MM.1S (cell line): ENCODE data around the gene ODC1.

Experiments
- DNase-seq: peaks from one replicate; pipeline ENCODE4 v3.0.0-alpha.2; 2015
- H2AFZ ChIP-seq: fragments of 300-600 bp; sonication (generic); 2 replicates; pipeline ENCODE4 v1.6.0; 2016; ENCODE audit warnings: antibody characterized with exemption, low read length
- H3F3A ChIP-seq: fragments of 300-600 bp; sonication (generic); 2 replicates; pipeline ENCODE4 v1.6.1; 2016; ENCODE audit warnings: mild to moderate bottlenecking, antibody characterized with exemption, low read length, moderate library complexity, mixed read lengths; ENCODE audit not compliant: insufficient read depth
- H3K27ac ChIP-seq: fragments of 300-600 bp; sonication (generic); 2 replicates; pipeline ENCODE4 v1.5.1; 2016; ENCODE audit warnings: mild to moderate bottlenecking, low read length
- H3K27me3 ChIP-seq: fragments of 300-600 bp; sonication (generic); replicated peaks from 2 replicates; pipeline ENCODE4 v1.6.0; 2016; ENCODE audit warnings: low read length; ENCODE audit not compliant: insufficient read depth
- H3K36me3 ChIP-seq: fragments of 300-600 bp; sonication (generic); replicated peaks from 2 replicates; pipeline ENCODE4 v1.6.1; 2016; ENCODE audit warnings: mild to moderate bottlenecking, low read length, mixed read lengths; ENCODE audit not compliant: insufficient read depth
- H3K4me1 ChIP-seq: fragments of 300-600 bp; sonication (generic); 2 replicates; pipeline ENCODE4 v1.6.1; 2016; ENCODE audit warnings: low read length, mixed read lengths
- H3K4me2 ChIP-seq: fragments of 300-600 bp; sonication (generic); 2 replicates; pipeline ENCODE4 v1.6.0; 2016; ENCODE audit warnings: low read depth, low read length
- H3K4me3 ChIP-seq: fragments of 300-600 bp; sonication (generic); 2 replicates; pipeline ENCODE4 v1.5.1; 2016; ENCODE audit warnings: low read length, mixed read lengths
- H3K79me2 ChIP-seq: fragments of 300-600 bp; sonication (generic); 2 replicates; pipeline ENCODE4 v1.6.1; 2016; ENCODE audit warnings: mixed run types, low read length, mixed read lengths
- H3K9ac ChIP-seq: fragments of 300-600 bp; sonication (generic); 2 replicates; pipeline ENCODE4 v1.6.1; 2016; ENCODE audit warnings: low read length, mixed read lengths
- H3K9me2 ChIP-seq: fragments of 300-600 bp; sonication (generic); replicated peaks from 2 replicates; pipeline ENCODE4 v1.6.1; 2016; ENCODE audit warnings: mild to moderate bottlenecking, low read length, mixed read lengths; ENCODE audit not compliant: insufficient read depth
- H3K9me3 ChIP-seq: fragments of 300-600 bp; sonication (generic); replicated peaks from 2 replicates; pipeline ENCODE4 v1.6.1; 2016; ENCODE audit warnings: mild to moderate bottlenecking, low read length, mixed read lengths; ENCODE audit not compliant: insufficient read depth
- H4K20me1 ChIP-seq: fragments of 300-600 bp; sonication (generic); 2 replicates; pipeline ENCODE4 v1.6.1; 2016; ENCODE audit warnings: mild to moderate bottlenecking, low read length, moderate library complexity, mixed read lengths; ENCODE audit not compliant: insufficient read depth
- CTCF ChIP-seq: fragments of 300-600 bp; sonication (generic); IDR thresholded peaks from 2 replicates; pipeline ENCODE4 v1.5.1; 2016; ENCODE audit warnings: antibody characterized with exemption, low read length, mixed read lengths
- EZH2 ChIP-seq: fragments of 300-600 bp; sonication (generic); optimal IDR thresholded peaks from 2 replicates; pipeline ENCODE3; 2017; ENCODE audit warnings: low read depth, mild to moderate bottlenecking, antibody characterized with exemption, low read length, mixed read lengths
- EZH2phosphoT487 ChIP-seq: fragments of 300-600 bp; sonication (generic); IDR thresholded peaks from 2 replicates; pipeline ENCODE4 v1.6.1; 2018; ENCODE audit warnings: antibody characterized with exemption, low read length

ODC1 gene

GRCh38 chr2:10454505-10454904 lies 6.4 kb upstream of the ODC1 start:
- Histone ChIP-seq H3K4me1 (no peaks in the 10 kb centered on the region), H3K36me3 (no peaks in the 10 kb centered on the region), H4K20me1 (no peaks in the 10 kb centered on the region), H3K9me2 (no peaks in the 10 kb centered on the region), H3K9me3 (no peaks in the 10 kb centered on the region), H3F3A (no peaks in the 10 kb centered on the region), H3K4me3 (no peak overlapping the region), H2AFZ (no peak overlapping the region), H3K27ac (no peak overlapping the region), H3K79me2 (no peaks in the 10 kb centered on the region), H3K27me3 (no peaks in the 10 kb centered on the region), H3K4me2 (no peak overlapping the region), H3K9ac (no peak overlapping the region)
- DNase-seq: no peak
- TF ChIP-seq CTCF (no peak), EZH2phosphoT487 (no peak), EZH2 (no peak)

DNA sequence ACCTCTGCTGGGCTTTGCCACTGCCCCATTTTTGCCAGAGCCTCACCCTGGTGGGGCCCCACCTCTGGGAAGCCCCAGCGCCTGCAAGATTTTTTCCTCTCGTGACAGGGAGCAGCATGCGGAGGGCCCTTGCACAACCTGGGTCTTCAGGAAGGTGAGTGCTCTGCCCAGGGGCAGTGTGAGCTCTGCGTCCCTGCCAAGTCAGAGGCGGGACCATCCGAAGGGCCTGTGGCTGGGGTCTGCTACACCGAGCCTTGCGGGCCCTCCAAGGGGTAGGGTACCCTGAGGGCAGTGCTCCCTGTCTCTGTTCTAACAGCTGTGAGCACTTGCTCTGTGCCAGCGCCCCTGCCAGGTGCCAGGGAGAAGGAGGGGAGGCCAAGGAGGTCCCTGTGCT lies 5.8 kb upstream of the ODC1 start:
- Histone ChIP-seq H3K9ac (no peak overlapping the region), H4K20me1 (no peaks in the 10 kb centered on the region), H3K9me3 (no peaks in the 10 kb centered on the region), H3K4me2 (no peak overlapping the region), H3K9me2 (no peaks in the 10 kb centered on the region), H3F3A (0 out of 2 replicates have a peak, but pooled peaks cover under 1% of the 10 kb centered on the region), H2AFZ (no peak overlapping the region), H3K27ac (no peak overlapping the region), H3K27me3 (no peaks in the 10 kb centered on the region), H3K4me1 (peaks cover 3% of the 10 kb centered on the region), H3K36me3 (no peaks in the 10 kb centered on the region), H3K4me3 (no peak overlapping the region), H3K79me2 (no peaks in the 10 kb centered on the region)
- DNase-seq: no peak
- TF ChIP-seq CTCF: no peak
- no peak for TF ChIP-seq EZH2
- no peak for TF ChIP-seq EZH2phosphoT487

DNA sequence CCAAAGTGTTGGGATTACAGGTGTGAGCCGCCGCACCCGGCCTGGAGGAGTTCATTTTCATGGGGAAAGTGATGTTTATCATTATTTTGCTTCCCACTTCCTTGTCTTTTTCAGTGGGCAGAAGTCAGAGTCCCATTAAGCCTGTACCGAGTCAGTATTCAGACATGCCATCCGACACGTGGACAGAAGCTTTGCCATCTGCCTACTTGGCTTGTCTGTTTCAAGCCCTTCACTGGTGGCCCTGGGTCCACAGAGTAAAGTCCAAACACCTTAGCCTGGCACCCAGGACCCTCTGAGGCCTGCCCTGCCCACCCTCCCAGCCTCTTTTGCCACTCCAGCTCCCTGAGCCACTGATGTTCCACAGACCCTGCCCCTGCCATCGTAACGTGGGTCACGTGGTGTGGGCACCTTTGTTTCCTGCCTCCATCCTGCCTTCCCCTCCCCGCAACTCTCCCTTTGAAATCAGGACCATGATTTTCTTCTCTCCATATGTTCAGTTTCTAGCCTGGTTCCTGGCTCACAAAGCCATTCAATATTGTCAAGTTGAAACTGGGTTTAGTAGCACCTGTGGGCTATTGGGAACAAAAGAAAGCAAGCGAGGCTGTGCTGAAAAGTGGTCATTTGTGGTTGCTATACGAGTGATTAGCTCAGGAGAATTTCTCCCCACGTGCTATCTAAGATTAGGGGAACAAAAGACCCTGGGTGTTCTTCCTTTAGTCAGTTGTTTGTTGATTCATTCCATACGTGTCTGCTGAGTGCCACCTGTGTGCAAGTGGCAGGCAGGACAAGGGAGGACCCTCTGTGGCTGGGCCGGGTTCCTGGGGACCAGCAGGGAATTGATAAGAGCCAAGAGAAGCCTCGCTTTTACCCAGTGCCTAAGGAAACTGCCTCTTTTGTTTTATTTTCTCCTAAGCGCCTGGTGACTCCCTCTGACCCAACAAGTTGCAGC lies 5.1 kb upstream of the ODC1 start:
- no peak for DNase-seq
- Histone ChIP-seq H3K9me2 (no peaks in the 10 kb centered on the region), H3K79me2 (no peaks in the 10 kb centered on the region), H3F3A (0 out of 2 replicates have a peak, but pooled peaks cover 4% of the 10 kb centered on the region), H3K27ac (no peak overlapping the region), H3K4me2 (no peak overlapping the region), H3K36me3 (no peaks in the 10 kb centered on the region), H3K4me3 (no peak overlapping the region), H3K9me3 (no peaks in the 10 kb centered on the region), H4K20me1 (no peaks in the 10 kb centered on the region), H3K9ac (no peak overlapping the region), H3K27me3 (no peaks in the 10 kb centered on the region), H2AFZ (no peak overlapping the region), H3K4me1 (peaks cover 6% of the 10 kb centered on the region)
- no peak for TF ChIP-seq CTCF
- no peak for TF ChIP-seq EZH2phosphoT487
- no peak for TF ChIP-seq EZH2
